ENCODE results near the gene PLEKHA4.

GRCh38 chr19:48810151-48810550 is 58.3 kb downstream of the PLEKHA4 start:
- no peak for TF ChIP-seq CTCF (conservative IDR thresholded peaks at IDR 0.05; ENCODE audit: low read depth, low read length)
- TF ChIP-seq EZH2 (IDR thresholded peaks at IDR 0.05; ENCODE audit: borderline replicate concordance, low read depth, low read length, poor library complexity, severe bottlenecking): no peak
